ENCODE results near the gene MACC1.

DNA sequence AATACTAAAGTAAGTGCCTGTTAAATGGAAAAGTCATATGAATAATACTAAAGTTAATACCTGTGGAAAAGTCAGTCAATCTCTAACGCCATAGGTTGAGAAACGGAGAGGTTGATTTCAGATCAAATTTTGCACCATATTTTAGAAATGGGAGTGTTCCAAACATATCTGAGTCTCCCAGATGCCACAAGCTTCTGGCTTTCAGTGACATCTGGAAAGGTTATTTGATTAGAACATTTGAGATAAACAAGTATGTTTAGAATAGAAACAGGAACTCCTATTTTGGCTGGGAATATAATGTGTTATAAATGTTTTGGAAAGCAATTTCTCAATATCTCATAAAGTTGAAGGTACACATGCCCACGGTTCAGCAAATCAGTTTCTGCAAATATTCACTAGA lies 5.8 kb downstream of the MACC1 start:
- TF ChIP-seq POLR2A (IDR thresholded peaks at IDR 0.05) (no peak), CTCF (IDR thresholded peaks at IDR 0.05) (no peak)
